Osteoblast (primary cell): ENCODE measurements around the gene RYR2. TPM values are rescaled to one million over a fixed set of nuclear protein-coding genes. Genes with fewer than 3 reads are reported as not detected.

ENCODE experiments used
- DNase-seq: peaks from one replicate; pipeline ENCODE4 v3.0.0; 2011; ENCODE audit warnings: low spot score, mixed read lengths; ENCODE audit not compliant: insufficient read length; ENCODE audit errors: missing footprints
- H2AFZ ChIP-seq: 2 replicates; pipeline ENCODE4 v1.6.0; 2011; ENCODE audit warnings: mild to moderate bottlenecking, low read length
- H3K27ac ChIP-seq: 2 replicates; pipeline ENCODE4 v1.5.1; 2011; ENCODE audit warnings: mild to moderate bottlenecking, low read depth, low read length, moderate library complexity
- H3K27me3 ChIP-seq: 2 replicates; pipeline ENCODE4 v1.6.0; 2012; ENCODE audit warnings: mild to moderate bottlenecking, control low read depth, inconsistent platforms, low read length, moderate library complexity; ENCODE audit not compliant: insufficient read depth
- H3K36me3 ChIP-seq: 2 replicates; pipeline ENCODE4 v1.5.1; 2011; ENCODE audit warnings: mild to moderate bottlenecking, low read length, control low read depth, moderate library complexity; ENCODE audit not compliant: insufficient read depth
- H3K4me1 ChIP-seq: 2 replicates; pipeline ENCODE4 v1.5.1; 2011; ENCODE audit warnings: mild to moderate bottlenecking, low read length, control low read depth, moderate library complexity; ENCODE audit not compliant: insufficient read depth
- H3K4me2 ChIP-seq: 2 replicates; pipeline ENCODE4 v1.6.0; 2011; ENCODE audit warnings: mild to moderate bottlenecking, low read length; ENCODE audit not compliant: insufficient read depth
- H3K4me3 ChIP-seq: fragments of 200-600 bp; sonication (generic); 3 replicates; pipeline ENCODE4 v1.5.1; 2012; ENCODE audit warnings: mild to moderate bottlenecking, low read length, inconsistent platforms; ENCODE audit not compliant: insufficient read depth
- H3K79me2 ChIP-seq: 2 replicates; pipeline ENCODE4 v1.6.0; 2012; ENCODE audit warnings: mild to moderate bottlenecking, low read length, control low read depth, inconsistent platforms; ENCODE audit not compliant: insufficient read depth
- H3K9me3 ChIP-seq: 2 replicates; pipeline ENCODE4 v1.5.1; 2011; ENCODE audit warnings: low read depth, low read length, control low read depth
- H4K20me1 ChIP-seq: 2 replicates; pipeline ENCODE4 v1.6.0; 2012; ENCODE audit warnings: mild to moderate bottlenecking, low read length, control low read depth; ENCODE audit not compliant: insufficient read depth
- total RNA-seq: library from RNA; depleted of rRNA; stranded (reverse); fragments of >200 nt; gene quantifications from 2 replicates; pipeline ENCODE4 v1.2.3, GENCODE V29; 2012
- TF ChIP-seq, protein P1 (sequence below): IDR thresholded peaks from 2 replicates; pipeline ENCODE4 v1.5.1; 2011; ENCODE audit warnings: mild to moderate bottlenecking, low read depth, low read length, moderate library complexity; ENCODE audit errors: extremely low read depth

Gene RYR2
- total RNA-seq, 1 donor = not detected

DNA sequence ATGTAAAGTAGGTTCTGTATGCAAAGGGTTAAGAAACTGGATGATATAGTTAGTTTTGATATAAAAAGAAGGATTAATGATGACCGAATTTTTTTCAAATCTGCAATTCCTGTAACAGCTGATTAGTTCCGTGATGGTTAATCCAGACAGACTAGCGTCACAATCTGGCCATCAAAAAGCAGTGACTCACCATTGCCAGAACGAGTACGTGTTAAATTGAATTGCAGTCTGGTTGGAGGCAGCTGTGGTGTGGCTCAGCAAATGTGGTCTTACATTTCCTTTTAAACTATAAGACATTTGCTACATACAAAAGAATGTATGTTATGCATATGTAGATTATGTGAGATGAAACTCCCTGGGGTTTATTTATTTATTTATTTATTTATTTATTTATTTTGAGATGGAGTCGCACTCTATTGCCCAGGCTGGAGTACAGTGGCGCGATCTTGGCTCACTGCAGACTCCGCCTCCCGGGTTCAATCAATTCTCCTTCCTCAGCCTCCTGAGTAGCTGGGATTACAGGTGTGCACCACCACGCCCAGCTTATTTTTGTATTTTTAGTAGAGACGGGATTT is 139.8 kb downstream of the RYR2 start:
- H2AFZ ChIP-seq = no peak overlapping the region
- H3K36me3 ChIP-seq = no peaks in the 10 kb centered on the region
- no peak overlapping the region for H3K4me3 ChIP-seq
- no peaks in the 10 kb centered on the region for H3K27me3 ChIP-seq
- H3K9me3 ChIP-seq = no peaks in the 10 kb centered on the region
- no peak overlapping the region for H3K4me2 ChIP-seq
- TF ChIP-seq, protein P1, sequence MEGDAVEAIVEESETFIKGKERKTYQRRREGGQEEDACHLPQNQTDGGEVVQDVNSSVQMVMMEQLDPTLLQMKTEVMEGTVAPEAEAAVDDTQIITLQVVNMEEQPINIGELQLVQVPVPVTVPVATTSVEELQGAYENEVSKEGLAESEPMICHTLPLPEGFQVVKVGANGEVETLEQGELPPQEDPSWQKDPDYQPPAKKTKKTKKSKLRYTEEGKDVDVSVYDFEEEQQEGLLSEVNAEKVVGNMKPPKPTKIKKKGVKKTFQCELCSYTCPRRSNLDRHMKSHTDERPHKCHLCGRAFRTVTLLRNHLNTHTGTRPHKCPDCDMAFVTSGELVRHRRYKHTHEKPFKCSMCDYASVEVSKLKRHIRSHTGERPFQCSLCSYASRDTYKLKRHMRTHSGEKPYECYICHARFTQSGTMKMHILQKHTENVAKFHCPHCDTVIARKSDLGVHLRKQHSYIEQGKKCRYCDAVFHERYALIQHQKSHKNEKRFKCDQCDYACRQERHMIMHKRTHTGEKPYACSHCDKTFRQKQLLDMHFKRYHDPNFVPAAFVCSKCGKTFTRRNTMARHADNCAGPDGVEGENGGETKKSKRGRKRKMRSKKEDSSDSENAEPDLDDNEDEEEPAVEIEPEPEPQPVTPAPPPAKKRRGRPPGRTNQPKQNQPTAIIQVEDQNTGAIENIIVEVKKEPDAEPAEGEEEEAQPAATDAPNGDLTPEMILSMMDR = no peak
- no peaks in the 10 kb centered on the region for H3K79me2 ChIP-seq
- no peak for DNase-seq
- no peaks in the 10 kb centered on the region for H4K20me1 ChIP-seq
- H3K4me1 ChIP-seq = no peaks in the 10 kb centered on the region
- H3K27ac ChIP-seq = no peak overlapping the region

- H3K27ac ChIP-seq = no peak overlapping the region
- DNase-seq = no peak
- TF ChIP-seq, protein P1 = no peak
- no peaks in the 10 kb centered on the region for H3K27me3 ChIP-seq
- no peaks in the 10 kb centered on the region for H4K20me1 ChIP-seq
- no peaks in the 10 kb centered on the region for H3K4me1 ChIP-seq
- H3K4me2 ChIP-seq = no peak overlapping the region
- no peak overlapping the region for H2AFZ ChIP-seq
- no peaks in the 10 kb centered on the region for H3K36me3 ChIP-seq
- no peaks in the 10 kb centered on the region for H3K79me2 ChIP-seq
- H3K4me3 ChIP-seq = no peak overlapping the region
- H3K9me3 ChIP-seq = peaks cover 2% of the 10 kb centered on the region
Observed at GRCh38 chr1:237183963-237184540, 142.1 kb downstream of the RYR2 start.

GRCh38 chr1:237186675-237187074 is 144.7 kb downstream of the RYR2 start:
- no peak for DNase-seq
- TF ChIP-seq, protein P1 = no peak
- H3K4me2 ChIP-seq = no peak overlapping the region
- H2AFZ ChIP-seq = no peak overlapping the region
- H4K20me1 ChIP-seq = no peaks in the 10 kb centered on the region
- no peaks in the 10 kb centered on the region for H3K36me3 ChIP-seq
- H3K27ac ChIP-seq = no peak overlapping the region
- H3K27me3 ChIP-seq = no peaks in the 10 kb centered on the region
- no peaks in the 10 kb centered on the region for H3K79me2 ChIP-seq
- H3K4me1 ChIP-seq = no peaks in the 10 kb centered on the region
- peaks cover 2% of the 10 kb centered on the region for H3K9me3 ChIP-seq
- no peak overlapping the region for H3K4me3 ChIP-seq

GRCh38 chr1:237187842-237188241 is 145.9 kb downstream of the RYR2 start:
- DNase-seq = no peak
- no peak overlapping the region for H3K27ac ChIP-seq

More at GRCh38 chr1:237187842-237188241, 145.9 kb downstream of the RYR2 start:
- no peaks in the 10 kb centered on the region for H3K27me3 ChIP-seq
- TF ChIP-seq, protein P1 = no peak
- H3K4me3 ChIP-seq = no peak overlapping the region
- no peak overlapping the region for H2AFZ ChIP-seq
- peaks cover 2% of the 10 kb centered on the region for H3K9me3 ChIP-seq
- no peaks in the 10 kb centered on the region for H3K79me2 ChIP-seq
- no peaks in the 10 kb centered on the region for H3K36me3 ChIP-seq
- no peak overlapping the region for H3K4me2 ChIP-seq
- no peaks in the 10 kb centered on the region for H4K20me1 ChIP-seq
- H3K4me1 ChIP-seq = no peaks in the 10 kb centered on the region
